OCI-LY7 (cell line): ENCODE data around the gene CDK5R1. TPM values are rescaled to one million over a fixed set of nuclear protein-coding genes. Genes with fewer than 3 reads are reported as not detected.

Source experiments
- BruUV-seq: library from RNA; stranded (reverse); fragments of 400-500 nt; replicated peaks from 2 replicates; lab custom pipeline; 2021; lab: Mats Ljungman, UMichigan
- CTCF ChIA-PET: fragments of 300-600 bp; sonication (Branson Sonifier 250); formaldehyde crosslinking; loops from one replicate; lab custom pipeline; 2022; ENCODE audit warnings: antibody characterized with exemption; ENCODE audit not compliant: unreplicated experiment; lab: Charles Lee
- POLR2A ChIA-PET: fragments of 300-600 bp; sonication (Branson Sonifier 250); formaldehyde crosslinking; loops from one replicate; lab custom pipeline; 2022; ENCODE audit warnings: antibody characterized with exemption; lab: Charles Lee
- DNase-seq: peaks from one replicate; pipeline ENCODE4 v3.0.0-alpha.2; 2015; ENCODE audit warnings: low spot score
- H2AFZ ChIP-seq: fragments of 200-600 bp; sonication (generic), shearing (Covaris generic); 2 replicates; pipeline ENCODE4 v1.6.1; 2014; ENCODE audit warnings: mild to moderate bottlenecking, antibody characterized with exemption, low read length, moderate library complexity
- H3K27ac ChIP-seq: fragments of 200-600 bp; sonication (generic); 2 replicates; pipeline ENCODE4 v1.5.1; 2014; ENCODE audit warnings: mixed run types, low read depth, mild to moderate bottlenecking, moderate library complexity, low read length, inconsistent platforms; ENCODE audit not compliant: poor library complexity, severe bottlenecking
- H3K36me3 ChIP-seq: fragments of 200-600 bp; sonication (generic); 2 replicates; pipeline ENCODE4 v1.6.1; 2014; ENCODE audit warnings: mild to moderate bottlenecking, antibody characterized with exemption, low read length, moderate library complexity, mixed read lengths; ENCODE audit not compliant: insufficient read depth
- H3K4me1 ChIP-seq: fragments of 200-600 bp; sonication (generic); 2 replicates; pipeline ENCODE4 v1.5.1; 2014; ENCODE audit warnings: mild to moderate bottlenecking, low read length; ENCODE audit not compliant: insufficient read depth, poor library complexity, severe bottlenecking
- H3K4me2 ChIP-seq: fragments of 200-600 bp; sonication (generic); 2 replicates; pipeline ENCODE4 v1.6.1; 2014; ENCODE audit warnings: mild to moderate bottlenecking, low read length
- H3K4me3 ChIP-seq: fragments of 200-600 bp; sonication (generic); 2 replicates; pipeline ENCODE4 v1.5.1; 2014; ENCODE audit warnings: mild to moderate bottlenecking, low read depth, low read length; ENCODE audit not compliant: poor library complexity, severe bottlenecking
- H3K79me2 ChIP-seq: fragments of 200-600 bp; sonication (generic); 2 replicates; pipeline ENCODE4 v1.6.1; 2016; ENCODE audit warnings: low read depth, mild to moderate bottlenecking, low read length, moderate library complexity, mixed read lengths; ENCODE audit not compliant: insufficient read depth
- H3K9me2 ChIP-seq: fragments of 200-600 bp; sonication (generic); 2 replicates; pipeline ENCODE4 v1.6.1; 2016; ENCODE audit warnings: mild to moderate bottlenecking, low read length, mixed read lengths; ENCODE audit not compliant: insufficient read depth
- H3K9me3 ChIP-seq: fragments of 200-600 bp; sonication (generic); 2 replicates; pipeline ENCODE4 v1.6.1; 2014; ENCODE audit warnings: mild to moderate bottlenecking, mixed run types, low read length, mixed read lengths
- H4K20me1 ChIP-seq: fragments of 200-600 bp; sonication (generic); 2 replicates; pipeline ENCODE4 v1.6.1; 2014; ENCODE audit warnings: mild to moderate bottlenecking, antibody characterized with exemption, low read length, moderate library complexity, mixed read lengths; ENCODE audit not compliant: insufficient read depth
- CTCF ChIP-seq: fragments of 200-600 bp; sonication (generic); conservative IDR thresholded peaks from 2 replicates; pipeline ENCODE4 v1.5.1; 2014; ENCODE audit warnings: mild to moderate bottlenecking, antibody characterized with exemption, low read length, moderate library complexity, mixed read lengths
- EZH2phosphoT487 ChIP-seq: fragments of 200-600 bp; sonication (generic); IDR thresholded peaks from 2 replicates; pipeline ENCODE4 v1.6.1; 2018; ENCODE audit warnings: low read depth, borderline replicate concordance, mild to moderate bottlenecking, mixed run types, antibody characterized with exemption, low read length, moderate library complexity, mixed read lengths
- intact Hi-C: fragments of 100-400 bp; cut with micrococcal nuclease; formaldehyde crosslinking; loops from one replicate; pipeline ENCODE4 v1.10.0; 2022; ENCODE audit not compliant: unreplicated experiment
- total RNA-seq, 2 experiments: library from RNA; depleted of rRNA in 1 of 2; stranded (reverse); fragments of >200 nt in 1 of 2; shearing (Covaris generic) in 1 of 2; gene quantifications; 2 replicates each; pipeline ENCODE4 v1.2.3, GENCODE V29; 2014 to 2022

The CDK5R1 gene
- total RNA-seq, 2 experiments from 2014 or later = 1.3 to 2.2 TPM

GRCh38 chr17:32461853-32462617 is 24.8 kb upstream of the CDK5R1 start:
- H3K4me3 ChIP-seq = no peak overlapping the region
- intact Hi-C loops = loop anchor here (5.0 kb wide), 1 partner anchor 145 kb away; no protein-coding TSS in a partner anchor
- ChIA-PET POLR2A (interaction anchor here (0.8 kb wide), 1 partner anchor 18 kb away, joined by 6 read pairs; the partner anchor contains the start of gene PSMD11), CTCF (no interaction called here)
- TF ChIP-seq CTCF (peak; percentile 78), EZH2phosphoT487 (no peak)
- no peaks in the 10 kb centered on the region for H3K9me3 ChIP-seq
- H3K4me2 ChIP-seq = no peak overlapping the region
- no peaks in the 10 kb centered on the region for H3K9me2 ChIP-seq
- BruUV-seq = no TSS peak
- H4K20me1 ChIP-seq = peaks cover 4% of the 10 kb centered on the region; the same call in 1 of the 2 replicates
- peak; percentile 66 for DNase-seq
- H3K79me2 ChIP-seq = peaks cover 10% of the 10 kb centered on the region; the same call in 1 of the 2 replicates
- no peak overlapping the region for H3K27ac ChIP-seq
- H2AFZ ChIP-seq = no peak overlapping the region
- peaks cover 97% of the 10 kb centered on the region for H3K36me3 ChIP-seq
- H3K4me1 ChIP-seq = no peaks in the 10 kb centered on the region

- Histone ChIP-seq H3K27ac (no peak overlapping the region), H3K79me2 (peaks cover 10% of the 10 kb centered on the region; the same call in 1 of the 2 replicates), H3K4me2 (no peak overlapping the region), H3K4me1 (no peaks in the 10 kb centered on the region), H2AFZ (no peak overlapping the region), H3K9me2 (no peaks in the 10 kb centered on the region), H4K20me1 (peaks cover 6% of the 10 kb centered on the region), H3K4me3 (no peak overlapping the region), H3K9me3 (no peaks in the 10 kb centered on the region), H3K36me3 (peaks cover 96% of the 10 kb centered on the region)
- POLR2A ChIA-PET = interaction anchor here (1.4 kb wide), 1 partner anchor 195 kb away, joined by 3 read pairs; no protein-coding TSS in a partner anchor
- intact Hi-C loops = loop anchor here (5.0 kb wide), 1 partner anchor 144 kb away; no protein-coding TSS in a partner anchor
- TF ChIP-seq CTCF = no peak
- TF ChIP-seq EZH2phosphoT487 = no peak
- CTCF ChIA-PET = interaction anchor here (0.5 kb wide), 1 partner anchor 19 kb away, joined by 3 read pairs; no protein-coding TSS in a partner anchor
- no peak for DNase-seq
- BruUV-seq = no TSS peak
Observed at GRCh38 chr17:32463304-32463703, 23.5 kb upstream of the CDK5R1 start.

GRCh38 chr17:32464374-32464773 is 22.4 kb upstream of the CDK5R1 start:
- H3K4me1 ChIP-seq = no peaks in the 10 kb centered on the region
- POLR2A ChIA-PET = interaction anchor here (1.4 kb wide), 1 partner anchor 194 kb away, joined by 3 read pairs; no protein-coding TSS in a partner anchor
- intact Hi-C loops = loop anchor here (5.0 kb wide), 1 partner anchor 143 kb away; no protein-coding TSS in a partner anchor
- no peak overlapping the region for H3K27ac ChIP-seq
- H3K79me2 ChIP-seq = peaks cover 10% of the 10 kb centered on the region; the same call in 1 of the 2 replicates
- CTCF ChIA-PET = no interaction called here
- no peaks in the 10 kb centered on the region for H3K9me3 ChIP-seq
- peaks cover 97% of the 10 kb centered on the region for H3K36me3 ChIP-seq
- no peak overlapping the region for H3K4me3 ChIP-seq
- no peak overlapping the region for H3K4me2 ChIP-seq
- TF ChIP-seq EZH2phosphoT487 = no peak
- TF ChIP-seq CTCF = no peak
- no peaks in the 10 kb centered on the region for H3K9me2 ChIP-seq
- no TSS peak for BruUV-seq
- no peak overlapping the region for H2AFZ ChIP-seq
- H4K20me1 ChIP-seq = peaks cover 9% of the 10 kb centered on the region
- DNase-seq = no peak
